Activated effector memory CD4-positive, alpha-beta T cell treated with Interleukin-2 at 50 U/mL for 16 hours (primary cell): Measurements from ENCODE around the gene NR2C1.
"Not testable (repeated sequence)": the region's sequence is repeated elsewhere in the genome, so short reads cannot be mapped to it uniquely, and the experiment has no call there.

Experiments
- DNase-seq: peaks from one replicate; pipeline ENCODE4 v3.0.0-alpha.2; 2020

Gene NR2C1

DNA sequence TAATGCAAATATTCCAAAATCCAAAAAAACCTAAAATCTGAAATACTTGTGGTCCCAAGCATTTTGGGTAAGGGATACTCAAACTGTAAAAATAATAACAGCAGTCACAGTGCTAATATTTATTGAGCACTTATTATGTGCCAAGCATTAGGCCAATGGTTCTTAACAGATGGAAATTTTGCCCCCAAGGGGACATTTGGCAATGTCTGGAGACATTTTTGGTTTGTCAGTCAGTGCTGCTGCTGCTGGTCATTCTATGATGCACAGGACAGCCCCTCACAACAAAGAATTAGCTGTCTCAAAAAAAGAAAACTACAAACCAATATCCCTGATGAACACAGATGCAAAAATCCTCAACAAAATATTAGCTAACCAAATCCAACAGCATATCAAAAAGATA lies 75.7 kb downstream of the NR2C1 start:
- DNase-seq: no peak

DNA sequence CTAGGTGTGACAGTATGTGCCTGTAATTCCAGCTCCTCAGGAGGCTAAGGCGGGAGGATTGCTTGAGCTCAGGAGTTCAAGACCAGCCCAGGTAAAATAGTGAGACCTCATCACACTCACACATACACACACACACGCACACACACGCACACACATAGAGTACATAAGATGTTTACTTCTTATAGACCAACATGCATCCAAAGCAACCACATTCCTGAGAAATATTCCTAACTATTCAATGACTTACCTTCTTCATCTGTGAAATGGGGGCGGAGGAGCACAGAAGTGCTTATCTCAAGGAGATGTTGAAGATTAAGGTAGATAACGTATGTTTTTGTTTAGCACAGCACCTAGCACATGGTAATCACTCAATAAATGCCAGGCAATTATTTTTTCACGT lies 76.4 kb downstream of the NR2C1 start:
- no peak for DNase-seq

GRCh38 chr12:94994312-94994711 lies 79.1 kb downstream of the NR2C1 start:
- DNase-seq: no peak

- DNase-seq: not testable (repeated sequence)
These were observed 79.6 kb downstream of the NR2C1 start for GRCh38 chr12:94993855-94994254.

DNA sequence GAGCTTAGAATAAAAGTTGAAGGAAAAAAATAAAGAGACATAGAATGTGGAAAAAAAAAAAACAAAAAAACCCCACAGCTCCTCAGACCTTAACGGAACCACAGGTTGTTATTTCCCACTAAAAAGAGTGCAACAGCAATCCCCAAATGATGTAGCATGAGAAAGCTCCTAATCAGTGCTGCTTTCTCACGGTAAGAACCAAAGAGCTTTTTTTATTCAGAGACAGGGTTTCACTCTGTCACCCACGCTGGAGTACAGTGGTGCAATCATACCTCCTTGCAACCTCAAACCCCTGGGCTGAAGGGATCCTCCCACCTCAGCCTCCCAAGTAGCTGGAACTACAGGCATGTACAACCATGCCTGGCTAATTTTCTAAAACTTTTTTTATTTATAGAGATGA lies 83.2 kb downstream of the NR2C1 start:
- DNase-seq: no peak

DNA sequence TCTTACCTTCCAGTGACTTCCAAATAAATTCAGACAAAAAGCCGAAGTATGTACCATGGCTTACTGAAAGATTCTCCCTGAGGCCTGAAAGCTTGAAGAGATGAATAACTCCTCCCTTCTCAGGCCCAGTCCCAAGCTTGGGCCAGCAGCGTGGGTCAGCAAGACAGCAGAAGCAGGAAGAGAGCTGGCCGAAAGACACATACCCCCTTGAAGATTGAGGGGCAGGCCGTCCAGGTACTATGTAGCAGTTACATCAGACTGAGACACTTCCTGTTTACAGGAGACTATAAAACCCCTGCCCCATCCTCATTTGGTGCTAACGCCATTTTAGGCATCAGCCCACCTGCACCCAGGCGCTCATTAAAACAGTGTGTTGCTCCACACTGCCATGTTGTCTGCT lies 84.9 kb downstream of the NR2C1 start:
- no peak for DNase-seq

DNA sequence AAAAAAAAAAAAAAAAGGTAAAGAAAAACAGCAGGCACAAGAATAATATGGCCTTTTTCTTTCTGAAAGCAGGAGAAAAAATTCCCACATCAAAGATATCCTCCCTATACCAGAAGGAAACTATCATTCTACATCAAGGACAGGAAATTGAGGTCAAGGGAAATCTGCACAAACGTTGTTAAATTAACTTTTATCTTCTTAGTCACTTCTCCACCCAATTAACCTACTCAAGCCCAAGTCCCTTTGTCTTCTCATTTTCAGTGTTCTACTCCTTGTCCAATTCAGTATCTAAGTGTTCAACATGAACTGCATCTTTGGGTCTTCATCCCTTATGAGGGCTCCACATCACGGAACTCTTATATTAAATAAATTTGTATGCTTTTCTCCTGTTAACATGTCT lies 85.6 kb downstream of the NR2C1 start:
- no peak for DNase-seq

GRCh38 chr12:94987076-94987669 lies 86.2 kb downstream of the NR2C1 start:
- DNase-seq: no peak

GRCh38 chr12:94985099-94985498 lies 88.3 kb downstream of the NR2C1 start:
- not testable (repeated sequence) for DNase-seq

DNA sequence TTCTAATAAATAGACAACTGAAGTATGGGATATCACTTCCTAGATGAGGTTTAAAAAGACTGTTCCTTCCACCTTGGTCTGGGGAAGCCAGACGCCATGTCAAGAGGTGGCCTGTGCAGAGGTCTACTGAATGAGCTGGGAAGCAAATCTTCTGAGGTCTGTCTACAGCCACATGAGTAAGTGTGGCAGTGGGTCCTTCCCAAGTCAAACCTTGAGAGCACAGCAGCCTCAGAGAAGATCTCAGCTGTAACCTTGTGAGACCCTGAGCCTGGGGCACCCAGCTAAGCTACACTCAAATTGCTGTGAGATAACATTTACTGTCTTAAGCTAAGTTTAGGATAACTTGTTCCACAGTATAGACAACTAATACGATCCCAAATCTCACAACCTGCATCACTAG lies 90.1 kb downstream of the NR2C1 start:
- DNase-seq: no peak

GRCh38 chr12:94982456-94982855 lies 91.0 kb downstream of the NR2C1 start:
- DNase-seq: no peak

DNA sequence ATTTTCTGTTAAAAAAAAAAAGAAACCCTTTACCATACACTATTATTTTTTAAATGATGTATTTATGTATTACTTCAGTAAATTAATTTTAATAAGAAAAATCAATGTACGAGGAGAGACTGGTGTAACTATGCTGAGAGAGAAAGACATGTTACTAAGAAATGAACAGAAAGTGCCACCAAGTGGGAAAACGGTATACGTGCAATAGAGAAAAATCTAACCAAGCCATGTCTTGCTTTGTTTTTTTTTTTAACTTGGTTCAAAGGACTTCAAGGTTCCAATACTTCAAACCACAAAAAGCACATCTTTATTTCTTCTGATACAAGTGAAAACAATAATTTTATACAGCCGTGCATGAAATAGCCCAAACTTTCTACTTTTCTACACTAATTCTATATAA lies 92.8 kb downstream of the NR2C1 start:
- DNase-seq: no peak

DNA sequence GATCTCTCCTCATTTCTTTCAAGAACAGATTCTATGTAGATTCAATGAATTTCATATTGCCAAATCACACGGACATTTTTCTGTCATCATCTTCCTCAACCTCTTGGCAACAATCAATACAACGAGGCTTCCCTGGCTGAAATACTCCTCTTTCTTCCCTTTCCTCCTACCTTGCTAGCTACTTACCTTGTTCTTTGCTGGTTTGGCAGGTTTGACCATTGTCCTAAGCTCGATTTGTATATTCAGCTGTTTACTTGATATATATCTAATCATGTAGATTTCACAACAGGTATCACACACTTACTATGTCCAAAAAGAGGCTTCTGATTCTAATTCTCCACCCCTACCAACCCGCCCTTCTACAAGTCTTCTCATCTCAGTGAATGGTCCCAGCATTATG lies 93.5 kb downstream of the NR2C1 start:
- DNase-seq: no peak

GRCh38 chr12:94977766-94978468 lies 95.5 kb downstream of the NR2C1 start:
- no peak for DNase-seq

DNA sequence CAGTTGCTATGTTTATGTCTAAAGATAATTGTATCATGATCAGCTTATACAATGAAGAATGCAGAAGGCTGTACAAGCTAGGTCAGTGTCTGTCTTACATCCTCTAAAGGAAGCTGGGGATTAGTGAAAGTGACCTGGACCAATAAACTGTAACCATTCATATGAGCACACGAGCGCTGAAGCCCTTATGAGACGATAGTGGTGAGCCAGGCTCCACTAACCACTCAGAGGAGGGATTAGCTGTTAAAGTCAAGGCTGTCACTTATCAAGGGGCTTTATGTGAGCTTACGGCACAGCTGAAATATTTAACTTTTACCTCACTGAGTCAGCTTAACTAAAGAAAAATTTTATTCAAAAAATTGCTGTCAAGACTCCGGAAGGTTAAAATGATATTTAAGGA lies 100.2 kb downstream of the NR2C1 start:
- DNase-seq: no peak

DNA sequence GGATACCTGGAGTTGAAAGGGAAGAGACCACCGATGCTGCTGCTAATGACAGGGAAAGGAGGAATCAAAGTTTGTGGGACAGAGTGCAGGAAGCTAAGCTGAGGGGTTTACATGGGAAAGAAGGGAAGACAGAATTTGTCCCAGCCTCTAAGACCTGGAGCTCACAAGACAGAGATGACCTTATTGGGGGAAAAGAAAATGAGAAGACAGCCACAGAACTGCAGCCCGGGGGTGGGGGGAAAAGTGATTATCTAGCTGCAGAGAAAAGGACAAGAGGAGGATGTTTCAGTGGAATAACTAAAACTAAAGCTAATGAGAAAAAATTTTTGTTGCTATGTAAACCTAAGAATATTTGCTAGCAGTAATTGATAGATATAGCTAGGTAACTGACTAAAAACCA lies 100.6 kb downstream of the NR2C1 start:
- DNase-seq: no peak

DNA sequence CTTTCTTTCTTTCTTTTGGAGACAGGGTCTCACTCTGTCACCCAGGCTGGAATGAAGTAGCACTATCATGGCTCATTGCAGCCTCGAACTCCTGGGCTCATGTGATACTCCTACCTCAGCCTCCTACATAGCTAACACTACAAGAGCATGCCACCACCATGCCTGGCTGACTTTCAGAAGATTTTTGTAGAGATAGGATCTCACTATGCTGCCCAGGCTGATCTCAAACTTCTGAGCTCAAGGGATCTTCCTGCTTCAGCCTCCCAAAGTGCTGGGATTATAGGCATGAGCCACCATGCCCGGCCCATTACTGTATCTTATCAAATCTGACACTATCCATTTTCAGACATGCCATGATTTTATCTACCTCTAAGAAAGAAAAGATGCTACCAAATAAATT lies 101.5 kb downstream of the NR2C1 start:
- no peak for DNase-seq

DNA sequence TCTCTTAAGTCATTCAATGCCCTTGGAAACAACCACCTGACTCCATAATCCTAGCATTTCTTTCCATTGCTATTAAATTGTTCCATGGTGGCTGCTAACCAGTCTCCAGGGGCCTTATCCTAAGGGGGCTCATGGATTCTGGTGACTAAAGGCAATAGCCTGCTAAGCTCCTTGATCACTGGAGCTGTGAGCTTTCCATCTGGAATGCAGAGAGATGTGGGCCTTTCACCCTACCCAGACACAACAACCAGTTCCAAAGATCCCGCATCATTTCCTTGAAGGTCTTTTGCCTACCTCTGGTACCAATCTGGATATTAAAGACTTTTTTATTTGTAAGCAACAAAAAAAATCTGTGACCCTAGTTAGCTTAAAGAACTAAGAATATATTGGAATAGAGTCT lies 102.9 kb downstream of the NR2C1 start:
- no peak for DNase-seq
